Thyroid gland (tissue), 4 donors: ENCODE results near the gene CNKSR2.

Experiments used
- POLR2A ChIP-seq, 2 donors: fragments of 450-650 bp; IDR thresholded peaks; one replicate each; pipeline ENCODE4 v1.6.1; 2017; ENCODE audit warnings: antibody characterized with exemption in 2 of 2, mild to moderate bottlenecking in 2 of 2, moderate library complexity in 1 of 2
- TF ChIP-seq, protein P1 (sequence below), 6 experiments: fragments of 200-600 bp in 3 of 6; fragments of 450-650 bp in 3 of 6; sonication (generic) in 3 of 6; IDR thresholded peaks; one replicate each; pipeline ENCODE4 v1.5.1; 2016 to 2019; ENCODE audit warnings: antibody characterized with exemption in 6 of 6, mild to moderate bottlenecking in 2 of 6, inconsistent platforms in 1 of 6, moderate library complexity in 1 of 6

DNA sequence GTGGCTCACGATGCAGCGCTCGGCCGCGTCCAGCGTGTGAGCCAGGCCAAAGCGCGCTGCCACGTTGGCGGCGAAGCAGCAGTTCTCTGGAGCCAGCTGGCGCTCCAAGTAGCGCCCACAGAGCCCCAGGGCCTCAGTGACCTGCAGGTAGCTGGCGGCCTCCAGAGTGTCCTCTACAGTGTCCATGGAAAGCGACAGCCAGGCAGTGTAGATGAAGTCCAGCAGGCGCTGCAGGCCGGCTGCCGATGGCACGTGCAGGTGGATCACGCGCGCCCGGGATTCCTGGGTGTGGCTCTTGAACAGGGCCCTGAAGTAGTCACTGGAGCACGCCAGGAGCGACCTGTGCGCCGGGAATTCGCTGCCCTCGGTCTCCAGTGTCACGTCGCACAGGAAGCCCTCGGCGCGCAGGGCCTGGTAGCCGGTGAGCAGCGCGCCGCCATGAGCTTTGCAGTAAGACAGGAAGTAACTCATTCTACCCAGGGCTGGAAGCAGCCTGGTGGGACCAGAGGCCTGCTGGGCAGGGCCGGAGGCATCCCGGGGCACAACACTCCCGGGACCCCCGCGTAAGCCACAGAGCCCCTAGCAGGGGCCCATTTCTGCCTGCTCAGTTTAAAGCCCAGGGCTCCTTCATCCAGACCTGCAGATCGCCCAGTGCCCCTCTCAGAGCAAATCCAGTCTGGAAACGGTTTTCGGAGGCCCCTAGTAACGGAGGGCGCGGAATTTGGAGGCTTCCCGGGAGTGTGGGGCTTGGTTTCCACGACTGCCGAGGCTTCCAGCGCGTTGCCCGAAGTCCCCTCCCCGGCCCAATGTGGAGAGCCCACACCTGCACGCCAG lies 283.3 kb downstream of the CNKSR2 start:
- no peak for TF ChIP-seq POLR2A (IDR thresholded peaks at IDR 0.05)
- TF ChIP-seq, protein P1, sequence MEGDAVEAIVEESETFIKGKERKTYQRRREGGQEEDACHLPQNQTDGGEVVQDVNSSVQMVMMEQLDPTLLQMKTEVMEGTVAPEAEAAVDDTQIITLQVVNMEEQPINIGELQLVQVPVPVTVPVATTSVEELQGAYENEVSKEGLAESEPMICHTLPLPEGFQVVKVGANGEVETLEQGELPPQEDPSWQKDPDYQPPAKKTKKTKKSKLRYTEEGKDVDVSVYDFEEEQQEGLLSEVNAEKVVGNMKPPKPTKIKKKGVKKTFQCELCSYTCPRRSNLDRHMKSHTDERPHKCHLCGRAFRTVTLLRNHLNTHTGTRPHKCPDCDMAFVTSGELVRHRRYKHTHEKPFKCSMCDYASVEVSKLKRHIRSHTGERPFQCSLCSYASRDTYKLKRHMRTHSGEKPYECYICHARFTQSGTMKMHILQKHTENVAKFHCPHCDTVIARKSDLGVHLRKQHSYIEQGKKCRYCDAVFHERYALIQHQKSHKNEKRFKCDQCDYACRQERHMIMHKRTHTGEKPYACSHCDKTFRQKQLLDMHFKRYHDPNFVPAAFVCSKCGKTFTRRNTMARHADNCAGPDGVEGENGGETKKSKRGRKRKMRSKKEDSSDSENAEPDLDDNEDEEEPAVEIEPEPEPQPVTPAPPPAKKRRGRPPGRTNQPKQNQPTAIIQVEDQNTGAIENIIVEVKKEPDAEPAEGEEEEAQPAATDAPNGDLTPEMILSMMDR (IDR thresholded peaks at IDR 0.05) = no peak
